Colonic mucosa (tissue), 4 donors: Measurements from ENCODE around the gene RIPOR2. TPM values are rescaled to one million over a fixed set of nuclear protein-coding genes. Genes with fewer than 3 reads are reported as not detected.

Experiments
- DNase-seq: peaks from one replicate; pipeline ENCODE4 v3.0.0-alpha.2; 2020
- H3K27ac ChIP-seq: fragments of 200-600 bp; one replicate; pipeline ENCODE4 v1.8.0; 2021
- H3K27me3 ChIP-seq: fragments of 200-600 bp; one replicate; pipeline ENCODE4 v1.8.0; 2021
- H3K36me3 ChIP-seq: fragments of 200-600 bp; one replicate; pipeline ENCODE4 v1.8.0; 2021
- H3K4me1 ChIP-seq: fragments of 200-600 bp; one replicate; pipeline ENCODE4 v1.8.0; 2021; ENCODE audit warnings: mild to moderate bottlenecking
- H3K4me3 ChIP-seq: fragments of 200-600 bp; one replicate; pipeline ENCODE4 v1.8.0; 2021
- H3K9ac ChIP-seq, 2 donors: one replicate each; pipeline ENCODE4 v1.7.0; 2013; ENCODE audit warnings: control low read depth in 2 of 2, low read depth in 2 of 2, low read length in 2 of 2
- H3K9me3 ChIP-seq: fragments of 200-600 bp; one replicate; pipeline ENCODE4 v1.8.0; 2021
- intact Hi-C: fragments of 100-400 bp; cut with DNase I; formaldehyde crosslinking; loops from one replicate; pipeline ENCODE4 v1.14.1; 2022
- total RNA-seq, 2 donors: library from RNA; stranded (reverse); fragmentation: NEBNext Ultra II Directional in 1 of 2; extraction: Animal tissue kit (Norgen Biotek cat#: 25700) in 1 of 2; gene quantifications; one replicate each; pipeline ENCODE4 v1.2.1, GENCODE V29; 2021
- TF ChIP-seq, protein P1 (sequence below): fragments of 200-600 bp; IDR thresholded peaks from one replicate; pipeline ENCODE4 v1.8.0; 2022; ENCODE audit warnings: antibody characterized with exemption, mild to moderate bottlenecking
- donor health status: healthy.
- donor health status: DM: no; HTN: no; CAD: no.
- donor health status: DM: no; HTN: no; CAD: no.

Gene RIPOR2
- total RNA-seq, 2 donors from 2014 or later: 1.8 to 2.0 TPM

DNA sequence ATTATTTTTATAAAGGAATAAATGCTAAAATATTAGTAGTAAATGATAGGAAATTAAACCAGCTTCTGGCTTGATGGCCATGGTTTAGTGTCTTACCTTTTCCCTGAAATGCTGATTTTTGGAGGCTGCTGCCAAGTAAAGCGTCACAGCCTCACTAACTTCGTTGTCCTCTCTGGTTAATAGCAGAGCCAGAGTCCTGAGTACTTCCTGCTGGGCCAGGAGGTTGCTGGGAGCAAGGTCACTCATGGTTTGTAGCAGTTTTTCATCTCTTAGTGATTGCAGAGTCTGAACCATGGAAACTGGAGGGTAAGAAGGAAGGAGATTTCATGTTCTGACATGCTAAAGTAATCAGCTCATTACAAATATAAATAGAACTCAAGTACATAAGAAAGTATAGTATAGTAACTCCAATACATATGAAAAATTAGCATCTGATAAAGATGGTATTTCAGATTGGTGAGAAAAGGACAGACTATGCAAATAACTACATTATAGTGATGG lies 110.6 kb downstream of the RIPOR2 start:
- intact Hi-C loops: no loop called here
- H3K4me1 ChIP-seq: no peaks in the 10 kb centered on the region
- H3K9ac ChIP-seq: no peak overlapping the region
- no peak overlapping the region for H3K4me3 ChIP-seq
- no peaks in the 10 kb centered on the region for H3K27me3 ChIP-seq
- TF ChIP-seq, protein P1, sequence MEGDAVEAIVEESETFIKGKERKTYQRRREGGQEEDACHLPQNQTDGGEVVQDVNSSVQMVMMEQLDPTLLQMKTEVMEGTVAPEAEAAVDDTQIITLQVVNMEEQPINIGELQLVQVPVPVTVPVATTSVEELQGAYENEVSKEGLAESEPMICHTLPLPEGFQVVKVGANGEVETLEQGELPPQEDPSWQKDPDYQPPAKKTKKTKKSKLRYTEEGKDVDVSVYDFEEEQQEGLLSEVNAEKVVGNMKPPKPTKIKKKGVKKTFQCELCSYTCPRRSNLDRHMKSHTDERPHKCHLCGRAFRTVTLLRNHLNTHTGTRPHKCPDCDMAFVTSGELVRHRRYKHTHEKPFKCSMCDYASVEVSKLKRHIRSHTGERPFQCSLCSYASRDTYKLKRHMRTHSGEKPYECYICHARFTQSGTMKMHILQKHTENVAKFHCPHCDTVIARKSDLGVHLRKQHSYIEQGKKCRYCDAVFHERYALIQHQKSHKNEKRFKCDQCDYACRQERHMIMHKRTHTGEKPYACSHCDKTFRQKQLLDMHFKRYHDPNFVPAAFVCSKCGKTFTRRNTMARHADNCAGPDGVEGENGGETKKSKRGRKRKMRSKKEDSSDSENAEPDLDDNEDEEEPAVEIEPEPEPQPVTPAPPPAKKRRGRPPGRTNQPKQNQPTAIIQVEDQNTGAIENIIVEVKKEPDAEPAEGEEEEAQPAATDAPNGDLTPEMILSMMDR: no peak
- DNase-seq: no peak
- H3K36me3 ChIP-seq: no peaks in the 10 kb centered on the region
- H3K27ac ChIP-seq: no peak overlapping the region
- H3K9me3 ChIP-seq: no peaks in the 10 kb centered on the region

DNA sequence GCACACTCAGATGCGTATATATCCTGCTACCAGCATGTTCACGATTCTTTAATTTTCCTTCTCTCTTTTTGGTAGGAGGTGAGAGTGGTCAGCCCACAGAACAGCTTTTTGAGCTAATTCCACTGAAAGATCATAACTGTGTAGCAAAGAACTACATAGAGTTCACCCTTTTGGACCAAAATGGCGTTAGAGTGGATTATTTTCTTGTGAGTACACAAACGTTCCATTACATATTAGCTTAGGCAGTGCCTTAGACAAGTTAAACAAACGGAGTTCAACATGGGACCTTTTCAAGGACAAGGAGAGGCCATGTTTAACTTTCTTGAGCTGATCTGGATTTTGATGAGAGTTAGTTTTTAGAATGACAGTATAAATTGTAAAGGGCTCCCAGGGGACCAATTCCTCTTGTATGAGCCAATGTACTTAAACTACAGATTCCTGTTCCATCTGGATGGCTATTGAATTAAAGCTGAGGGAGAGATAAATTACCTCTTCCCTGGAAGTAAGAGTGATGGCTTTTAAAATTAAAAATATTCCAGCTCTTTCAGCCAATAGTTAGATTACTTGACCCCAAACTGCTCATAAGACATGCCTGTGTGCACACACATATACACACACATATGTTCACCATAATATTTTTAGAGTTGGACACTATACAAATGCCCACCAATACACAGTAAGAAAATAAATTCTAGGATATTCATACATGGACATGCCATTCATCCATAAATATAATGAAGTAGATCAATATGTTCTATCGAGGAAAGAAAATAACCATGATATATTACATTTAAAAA lies 111.4 kb downstream of the RIPOR2 start:
- Histone ChIP-seq H3K27me3 (no peaks in the 10 kb centered on the region), H3K36me3 (no peaks in the 10 kb centered on the region), H3K9ac (no peak overlapping the region), H3K9me3 (no peaks in the 10 kb centered on the region), H3K4me1 (no peaks in the 10 kb centered on the region), H3K4me3 (no peak overlapping the region), H3K27ac (no peak overlapping the region)
- DNase-seq: no peak
- intact Hi-C loops: no loop called here
- TF ChIP-seq, protein P1: no peak

DNA sequence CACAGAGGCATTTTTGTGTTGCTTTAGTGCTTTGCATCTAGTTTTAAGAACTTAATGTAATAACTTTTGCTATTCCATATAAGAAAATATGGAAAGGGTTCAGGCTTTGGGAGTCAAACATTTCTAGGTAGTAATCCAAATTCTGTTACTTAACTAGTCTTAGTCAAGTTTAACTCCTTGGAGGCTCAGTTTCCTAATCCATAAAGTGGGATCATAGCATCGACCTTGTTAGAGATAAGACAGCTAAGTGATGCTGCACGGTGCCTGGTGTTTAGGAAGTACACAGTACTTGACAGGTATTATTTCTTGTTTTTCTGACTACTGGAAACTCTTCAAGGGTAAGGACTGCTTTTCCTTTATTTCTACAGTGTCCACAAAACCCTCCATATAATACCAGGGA lies 112.6 kb downstream of the RIPOR2 start:
- no peaks in the 10 kb centered on the region for H3K4me1 ChIP-seq
- no peaks in the 10 kb centered on the region for H3K36me3 ChIP-seq
- H3K9me3 ChIP-seq: no peaks in the 10 kb centered on the region
- H3K4me3 ChIP-seq: no peak overlapping the region
- no peaks in the 10 kb centered on the region for H3K27me3 ChIP-seq
- TF ChIP-seq, protein P1: no peak
- no peak overlapping the region for H3K9ac ChIP-seq
- H3K27ac ChIP-seq: no peak overlapping the region
- intact Hi-C loops: no loop called here
- no peak for DNase-seq

DNA sequence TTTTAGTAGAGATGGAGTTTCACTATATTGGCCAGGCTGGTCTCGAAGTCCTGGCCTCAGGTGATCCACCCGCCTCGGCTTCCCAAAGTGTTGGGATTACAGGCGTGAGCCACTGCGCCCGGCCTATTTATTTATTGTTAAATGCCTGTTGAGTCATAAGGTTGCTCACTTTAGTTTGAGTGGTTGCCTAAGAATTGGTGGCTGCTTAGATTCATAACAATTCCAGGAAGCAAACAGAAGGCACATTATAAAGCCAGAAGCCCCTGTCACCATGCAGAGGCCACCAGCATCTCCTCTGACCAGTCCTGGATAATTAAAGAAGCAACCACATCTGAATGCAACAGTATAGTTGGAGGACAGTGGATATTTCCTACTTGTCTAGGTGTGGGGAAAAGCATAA lies 113.1 kb downstream of the RIPOR2 start:
- Histone ChIP-seq H3K36me3 (no peaks in the 10 kb centered on the region), H3K9me3 (no peaks in the 10 kb centered on the region), H3K4me3 (no peak overlapping the region), H3K9ac (no peak overlapping the region), H3K27ac (no peak overlapping the region), H3K27me3 (no peaks in the 10 kb centered on the region), H3K4me1 (no peaks in the 10 kb centered on the region)
- DNase-seq: no peak
- intact Hi-C loops: no loop called here
- TF ChIP-seq, protein P1: no peak

DNA sequence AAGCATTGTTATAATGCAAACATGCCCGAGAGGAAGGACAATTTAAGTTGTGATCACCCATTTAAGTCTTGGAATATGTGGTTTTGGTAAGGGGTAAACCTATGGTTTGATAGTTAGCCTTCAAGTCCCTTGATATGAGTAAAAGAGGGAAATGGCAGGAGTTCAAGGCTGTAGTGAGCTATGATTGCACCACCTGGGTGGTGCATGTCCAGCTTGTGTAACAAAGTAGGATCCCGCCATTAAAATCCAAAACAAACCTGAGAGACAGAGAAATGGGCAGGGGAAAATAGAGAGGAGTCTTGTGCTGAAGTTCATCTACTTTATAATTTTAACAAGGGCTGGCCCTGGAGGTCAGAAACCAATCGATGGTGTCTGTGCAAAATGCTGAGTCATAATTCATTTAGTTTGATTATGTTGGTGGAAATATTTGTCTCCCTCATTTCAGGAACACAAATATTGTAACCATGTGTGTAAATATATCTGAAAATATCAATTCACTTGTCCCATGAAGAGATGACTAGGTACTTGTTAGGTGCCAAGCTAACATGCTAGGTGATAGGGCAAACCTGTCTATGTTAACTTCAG lies 113.8 kb downstream of the RIPOR2 start:
- intact Hi-C loops: no loop called here
- no peaks in the 10 kb centered on the region for H3K36me3 ChIP-seq
- H3K27me3 ChIP-seq: no peaks in the 10 kb centered on the region
- TF ChIP-seq, protein P1: no peak
- no peak overlapping the region for H3K27ac ChIP-seq
- no peak overlapping the region for H3K4me3 ChIP-seq
- no peak overlapping the region for H3K9ac ChIP-seq
- DNase-seq: no peak
- no peaks in the 10 kb centered on the region for H3K4me1 ChIP-seq
- no peaks in the 10 kb centered on the region for H3K9me3 ChIP-seq
